Body of pancreas (tissue), 4 donors: ENCODE measurements around the gene TGFBR3.

Experiments used
- POLR2A ChIP-seq, 3 donors: fragments of 450-650 bp; IDR thresholded peaks; one replicate each; pipeline ENCODE4 v1.6.1; 2016; ENCODE audit warnings: antibody characterized with exemption in 3 of 3, mild to moderate bottlenecking in 2 of 3
- TF ChIP-seq, protein P1 (sequence below), 7 experiments: fragments of 450-650 bp in 4 of 7; fragments of 200-600 bp in 3 of 7; sonication (generic) in 3 of 7; IDR thresholded peaks; one replicate each; pipeline ENCODE4 v1.5.1; 2016 to 2019; ENCODE audit warnings: antibody characterized with exemption in 7 of 7

DNA sequence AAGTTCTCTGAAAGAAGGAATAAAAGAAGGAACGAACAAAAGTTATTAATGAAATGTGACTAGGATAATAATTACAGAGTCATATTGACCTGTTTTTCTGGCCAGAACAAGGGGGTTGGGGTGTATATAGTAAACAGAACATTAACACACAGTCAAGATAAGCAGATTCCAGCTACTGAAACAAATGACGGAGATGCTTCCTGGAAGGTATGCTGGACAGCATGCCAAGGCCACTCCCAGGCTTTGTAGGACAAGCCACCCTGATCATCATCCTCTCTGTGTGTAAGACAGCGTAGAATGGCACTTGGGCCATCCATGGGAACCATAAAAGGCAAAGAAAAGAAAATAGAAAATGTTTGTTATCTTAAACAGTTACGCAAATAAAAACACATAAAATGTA, 120.7 kb downstream of the TGFBR3 start:
- TF ChIP-seq, protein P1, sequence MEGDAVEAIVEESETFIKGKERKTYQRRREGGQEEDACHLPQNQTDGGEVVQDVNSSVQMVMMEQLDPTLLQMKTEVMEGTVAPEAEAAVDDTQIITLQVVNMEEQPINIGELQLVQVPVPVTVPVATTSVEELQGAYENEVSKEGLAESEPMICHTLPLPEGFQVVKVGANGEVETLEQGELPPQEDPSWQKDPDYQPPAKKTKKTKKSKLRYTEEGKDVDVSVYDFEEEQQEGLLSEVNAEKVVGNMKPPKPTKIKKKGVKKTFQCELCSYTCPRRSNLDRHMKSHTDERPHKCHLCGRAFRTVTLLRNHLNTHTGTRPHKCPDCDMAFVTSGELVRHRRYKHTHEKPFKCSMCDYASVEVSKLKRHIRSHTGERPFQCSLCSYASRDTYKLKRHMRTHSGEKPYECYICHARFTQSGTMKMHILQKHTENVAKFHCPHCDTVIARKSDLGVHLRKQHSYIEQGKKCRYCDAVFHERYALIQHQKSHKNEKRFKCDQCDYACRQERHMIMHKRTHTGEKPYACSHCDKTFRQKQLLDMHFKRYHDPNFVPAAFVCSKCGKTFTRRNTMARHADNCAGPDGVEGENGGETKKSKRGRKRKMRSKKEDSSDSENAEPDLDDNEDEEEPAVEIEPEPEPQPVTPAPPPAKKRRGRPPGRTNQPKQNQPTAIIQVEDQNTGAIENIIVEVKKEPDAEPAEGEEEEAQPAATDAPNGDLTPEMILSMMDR (IDR thresholded peaks at IDR 0.05), result no peak
- TF ChIP-seq POLR2A (IDR thresholded peaks at IDR 0.05), result no peak
